ENCODE measurements around the gene LAIR1.
"Not testable (repeated sequence)": the region's sequence is repeated elsewhere in the genome, so short reads cannot be mapped to it uniquely, and the experiment has no call there.

Gene LAIR1

GRCh38 chr19:54375181-54375938 is 10.6 kb upstream of the LAIR1 start:
- FAIRE-seq = not testable (repeated sequence)

DNA sequence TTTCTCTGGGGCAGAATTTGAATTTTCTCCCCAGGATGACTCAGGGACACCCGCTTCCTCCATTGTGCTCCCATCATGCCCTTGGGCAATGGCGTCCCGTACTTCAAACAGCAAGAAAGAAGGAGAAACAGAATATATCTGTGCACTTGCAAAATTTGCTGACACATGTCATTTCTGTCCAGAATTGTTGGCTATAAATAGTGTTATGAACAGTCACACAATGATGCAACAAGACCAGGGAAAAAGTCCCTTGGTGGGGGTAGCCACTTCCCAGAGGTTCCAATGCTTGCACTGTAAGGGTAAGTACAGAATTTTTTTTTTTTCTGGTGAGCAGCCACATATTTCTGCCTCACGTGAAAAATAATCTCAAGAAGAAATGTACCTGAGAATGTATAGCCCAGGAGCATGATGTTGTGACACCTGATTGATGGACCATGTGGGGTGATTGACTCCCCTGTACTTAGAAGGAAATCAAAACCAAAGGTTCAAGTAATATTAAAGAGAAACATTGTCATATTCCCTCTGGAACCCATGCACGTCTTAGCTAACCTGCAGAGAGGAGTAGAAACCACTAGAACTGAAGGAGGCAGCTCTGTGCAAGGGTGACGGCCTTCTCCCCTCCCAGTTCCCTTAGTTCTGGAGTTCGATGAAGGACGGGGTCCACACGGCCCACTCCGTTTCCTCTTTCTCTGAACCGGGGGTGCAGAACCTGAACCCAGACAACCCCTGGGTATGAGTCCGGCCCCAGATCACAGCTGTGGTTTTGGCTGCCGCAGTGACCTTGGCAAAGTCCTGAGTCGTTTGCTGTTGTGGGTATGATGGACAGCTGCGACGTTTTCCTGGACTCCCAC is 9.3 kb upstream of the LAIR1 start:
- no peak for FAIRE-seq

DNA sequence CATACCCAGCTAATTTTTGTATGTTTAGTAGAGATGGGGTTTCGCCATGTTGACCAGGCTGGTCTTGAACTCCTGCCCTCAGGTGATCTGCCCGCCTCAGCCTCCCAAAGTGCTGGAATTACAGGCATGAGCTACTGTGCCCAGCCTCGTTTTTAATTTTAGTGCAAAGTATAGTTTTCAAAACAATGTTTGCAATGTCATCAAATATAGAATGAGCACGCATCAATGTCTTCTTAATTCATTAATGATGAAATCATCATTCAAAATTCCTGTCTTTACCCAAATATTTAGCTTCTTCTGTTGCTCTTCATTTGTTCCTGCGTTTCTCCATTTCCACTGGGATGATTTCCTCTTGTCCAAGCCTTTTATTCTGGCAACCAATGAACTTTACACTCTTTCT is 6.7 kb upstream of the LAIR1 start:
- not testable (repeated sequence) for FAIRE-seq

DNA sequence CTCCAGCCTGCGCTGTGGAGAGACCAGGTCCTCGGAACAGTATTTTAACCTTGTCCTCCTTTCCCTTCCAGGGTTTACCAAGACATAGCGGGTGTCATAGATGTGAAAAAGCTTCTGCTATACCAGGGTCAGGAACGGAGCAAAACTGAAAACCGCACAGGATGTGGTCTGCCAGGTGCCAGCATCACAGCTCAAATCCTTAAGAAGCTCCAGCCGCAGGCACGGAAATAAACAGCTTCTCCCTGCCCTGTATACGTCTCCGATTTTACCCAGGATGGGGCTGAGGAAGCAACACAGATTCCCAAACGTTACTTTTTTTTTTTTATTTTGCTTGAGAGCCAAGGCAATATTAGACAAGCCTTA is 5.7 kb upstream of the LAIR1 start:
- not testable (repeated sequence) for FAIRE-seq

DNA sequence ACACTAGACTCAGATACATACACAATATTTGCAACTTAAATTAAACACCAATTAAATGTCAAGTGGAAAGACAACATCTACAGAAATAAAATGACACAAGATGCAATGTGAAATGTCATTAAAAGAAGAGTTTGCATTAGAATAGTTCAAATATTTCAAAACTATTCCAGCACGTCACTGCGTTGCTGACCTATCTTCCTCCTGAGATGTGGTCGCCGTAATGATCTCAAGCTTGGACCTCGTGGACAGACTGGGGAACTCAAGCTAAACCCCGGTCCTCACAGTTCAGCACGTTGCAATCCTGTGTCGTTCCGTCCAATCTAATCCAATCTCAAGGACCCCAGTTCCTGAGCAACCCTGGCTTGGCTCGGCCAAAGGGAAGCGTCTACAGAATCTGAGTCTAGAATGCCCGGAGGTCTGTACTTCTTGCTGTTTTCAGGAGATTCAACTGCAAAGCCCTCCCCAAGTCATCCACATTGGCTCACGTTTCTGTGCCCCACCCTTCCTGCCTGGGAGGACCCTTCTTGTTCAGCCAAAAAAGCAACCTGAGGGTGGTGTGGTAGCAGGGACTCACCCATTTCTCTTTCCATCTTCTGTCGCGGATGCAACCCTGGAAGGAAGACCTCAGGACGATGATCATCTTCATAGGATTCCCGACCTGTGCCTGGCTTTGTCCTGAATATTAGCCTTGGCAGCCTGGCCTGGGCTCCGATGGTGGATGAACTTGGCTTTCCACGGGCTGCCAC is 5.1 kb upstream of the LAIR1 start:
- not testable (repeated sequence) for FAIRE-seq

GRCh38 chr19:54369082-54369687 is 4.5 kb upstream of the LAIR1 start:
- FAIRE-seq = no peak

DNA sequence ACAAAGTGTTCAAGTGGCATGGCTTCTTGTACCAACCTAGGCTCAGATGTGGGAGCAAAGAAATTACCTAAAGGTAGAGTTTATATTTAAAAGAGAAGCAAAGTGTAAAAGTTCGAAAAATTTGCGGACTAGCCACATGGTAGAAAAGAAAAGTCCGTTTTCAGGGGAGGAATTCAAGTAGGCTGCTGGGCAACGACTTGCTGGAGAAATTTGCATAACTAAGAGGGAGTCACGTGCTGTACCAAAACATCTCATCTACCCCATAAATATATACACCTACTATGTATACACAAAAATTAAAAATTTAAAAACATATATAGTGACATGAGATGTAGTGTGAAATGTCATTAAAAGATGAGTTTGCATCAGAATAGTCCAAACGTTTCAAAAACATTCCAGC is 2.1 kb upstream of the LAIR1 start:
- FAIRE-seq = no peak

GRCh38 chr19:54365798-54366197 is 1.1 kb upstream of the LAIR1 start:
- not testable (repeated sequence) for FAIRE-seq

- FAIRE-seq = not testable (repeated sequence)
Observed at GRCh38 chr19:54361680-54362422, 2.9 kb downstream of the LAIR1 start.

GRCh38 chr19:54359149-54359820 is 5.4 kb downstream of the LAIR1 start:
- FAIRE-seq = not testable (repeated sequence)

GRCh38 chr19:54357381-54357780 is 7.3 kb downstream of the LAIR1 start:
- no peak for FAIRE-seq

DNA sequence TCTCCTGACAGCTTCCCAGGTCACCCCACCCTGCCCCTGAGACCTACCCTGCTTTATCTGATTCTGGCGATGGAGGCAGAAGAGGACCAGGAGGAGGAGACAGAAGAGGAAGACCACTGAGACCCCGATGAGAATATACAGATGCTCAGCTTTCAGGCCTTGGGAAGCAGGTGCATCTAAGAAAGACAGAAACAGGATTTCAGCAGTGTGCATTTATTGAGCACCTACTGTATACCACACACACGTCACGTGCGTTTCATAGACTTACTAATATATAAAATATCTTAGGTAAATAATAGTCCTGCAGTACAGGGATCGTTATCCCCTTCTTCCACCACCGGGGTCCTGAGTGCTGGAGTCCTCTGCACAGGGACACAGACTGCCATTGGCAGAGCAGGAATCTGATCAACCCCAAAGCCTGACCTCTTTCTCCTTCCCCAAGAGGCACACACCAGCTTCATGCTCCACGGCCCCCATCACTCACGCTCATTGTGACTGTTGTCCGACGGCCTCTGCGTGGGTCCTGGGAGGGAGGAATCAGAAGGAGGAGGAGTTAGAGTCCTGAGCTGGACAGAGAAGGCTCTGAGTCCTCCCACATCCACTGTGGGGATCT is 8.2 kb downstream of the LAIR1 start:
- FAIRE-seq = no peak

DNA sequence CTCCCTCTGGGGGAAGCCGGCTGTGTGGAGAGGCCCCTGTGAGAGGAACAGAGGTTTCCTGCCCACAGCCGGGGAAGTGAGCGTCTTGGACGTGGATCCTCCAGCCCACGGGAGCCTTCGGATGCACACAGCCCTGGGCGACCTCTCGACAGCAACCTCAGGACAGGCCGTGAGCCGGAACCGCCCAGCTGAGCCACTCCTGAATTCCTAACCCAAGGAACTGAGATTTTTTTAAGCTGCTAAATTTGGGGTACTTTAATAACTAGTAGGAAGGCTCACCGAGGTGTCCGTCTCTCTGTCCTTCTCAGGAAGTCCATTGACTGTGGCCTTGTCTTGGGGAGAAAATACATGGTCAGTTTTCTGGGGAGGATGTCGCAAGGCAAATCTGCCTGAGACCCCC is 9.1 kb downstream of the LAIR1 start:
- no peak for FAIRE-seq

DNA sequence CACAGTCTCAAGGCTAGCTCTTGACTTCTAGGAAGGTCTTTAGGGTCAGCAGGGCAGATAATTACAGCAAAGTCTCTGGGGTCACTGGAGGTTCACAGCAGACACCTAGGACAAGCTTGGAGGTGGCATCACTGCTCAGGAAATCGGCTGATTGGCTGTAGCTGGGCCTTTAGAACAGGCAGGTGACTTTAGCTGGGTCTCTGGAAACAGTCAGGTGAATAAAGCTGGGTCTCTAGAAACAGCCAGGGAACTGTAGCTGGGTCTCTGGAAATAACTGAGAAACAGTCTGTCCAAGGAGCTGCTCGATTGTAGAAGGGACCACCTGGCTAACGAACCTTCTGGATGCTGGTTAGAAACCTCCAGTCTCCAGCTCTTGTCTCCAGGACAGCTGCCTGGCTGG is 10.0 kb downstream of the LAIR1 start:
- FAIRE-seq = no peak

- FAIRE-seq = no peak
Observed at GRCh38 chr19:54352546-54352945, 12.2 kb downstream of the LAIR1 start.

- no peak for FAIRE-seq
Observed at GRCh38 chr19:54352041-54352440, 12.7 kb downstream of the LAIR1 start.

- FAIRE-seq = no peak
Observed at GRCh38 chr19:54351474-54351873, 13.3 kb downstream of the LAIR1 start.

DNA sequence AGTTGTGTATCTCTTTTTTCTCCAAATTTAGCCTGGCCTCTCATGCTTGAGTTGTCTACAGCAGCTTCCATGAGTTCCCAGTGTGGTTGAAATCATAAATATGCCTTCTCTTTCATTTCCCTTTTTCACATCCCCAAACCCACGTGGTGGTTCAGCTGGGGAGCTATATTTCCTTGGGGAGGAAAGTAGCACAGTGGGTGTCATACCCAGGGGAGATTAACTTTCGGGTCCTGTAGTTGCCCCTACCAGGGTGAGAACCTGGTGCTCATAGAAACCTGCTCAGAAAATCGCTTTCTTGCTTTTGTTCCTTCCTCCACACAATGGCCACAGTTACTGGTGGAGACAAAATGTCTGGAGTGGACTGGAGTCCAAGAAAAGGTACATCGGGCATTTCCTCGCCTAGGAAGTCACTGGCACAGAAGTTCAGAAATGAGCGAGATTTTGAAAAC is 18.8 kb downstream of the LAIR1 start:
- no peak for FAIRE-seq

DNA sequence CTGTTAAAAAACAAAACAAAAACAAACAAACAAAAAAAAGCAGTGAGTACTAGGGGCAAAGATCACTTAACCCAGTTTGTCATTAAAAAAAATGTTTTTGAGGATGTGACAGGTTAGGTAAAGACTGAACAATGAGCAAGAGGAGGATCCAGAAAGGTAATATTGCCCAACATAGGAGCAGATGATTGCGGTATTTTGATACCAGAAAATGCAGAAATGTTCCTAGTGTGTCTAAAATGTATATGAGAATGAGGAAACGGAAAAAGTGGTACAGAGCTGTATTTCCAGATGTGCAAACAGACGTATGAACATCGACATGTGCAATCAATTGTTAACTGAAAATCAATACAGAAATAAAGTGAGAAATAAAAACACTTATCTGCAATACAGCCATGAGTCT is 20.9 kb downstream of the LAIR1 start:
- no peak for FAIRE-seq

- FAIRE-seq = no peak
Observed at GRCh38 chr19:54341295-54341694, 23.4 kb downstream of the LAIR1 start.

Measured in islet of Langerhans (tissue), 1 donor.